ENCODE results near the gene PDK3.

Gene PDK3

DNA sequence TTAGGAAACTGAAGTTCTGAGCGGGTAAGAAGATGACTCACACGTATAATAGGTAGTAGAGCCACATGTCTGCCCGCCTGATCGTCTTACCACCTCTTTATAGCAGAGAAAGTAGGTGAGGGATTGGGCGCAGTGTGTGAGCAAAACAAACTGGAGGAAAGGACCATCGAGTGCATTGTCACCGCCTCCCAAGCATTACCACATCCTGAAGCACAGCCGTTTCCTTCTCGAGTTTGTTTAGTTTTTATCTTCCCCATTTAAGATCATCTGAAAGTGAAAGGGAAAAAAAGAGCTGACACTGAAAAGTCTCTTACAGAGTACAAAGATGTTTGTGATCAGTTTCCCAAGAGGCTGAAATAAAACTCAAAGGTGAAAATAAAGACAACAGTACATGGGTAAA lies 14.8 kb downstream of the PDK3 start:
- no peak for TF ChIP-seq CTCF (IDR thresholded peaks at IDR 0.05; ENCODE audit: insufficient read depth, low read length, poor library complexity, severe bottlenecking)
- H3K4me3 ChIP-seq (replicated peaks; ENCODE audit: low read depth, low read length) = peak overlapping the region; percentile 47

DNA sequence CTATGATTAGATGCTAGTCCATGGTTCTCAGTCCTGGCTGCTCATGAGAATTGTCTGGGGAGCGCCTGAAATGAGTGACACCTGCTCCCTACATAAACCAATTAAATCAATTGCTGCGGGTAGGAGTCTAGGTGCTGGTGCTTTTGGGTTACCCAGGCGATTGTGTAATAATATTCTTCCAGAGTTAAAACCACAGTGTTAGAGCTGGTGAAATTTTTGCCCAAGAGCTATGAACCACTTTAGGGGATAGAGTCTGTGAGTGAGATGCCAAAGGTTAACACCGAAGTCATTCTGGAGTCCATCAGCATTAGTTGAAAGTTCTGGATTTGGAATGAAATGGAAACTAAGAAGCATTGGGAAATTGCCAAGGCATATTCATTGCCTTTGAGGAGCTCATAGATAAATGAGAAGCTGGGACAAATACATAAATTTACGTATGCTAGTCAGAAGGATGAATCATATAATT lies 15.3 kb downstream of the PDK3 start:
- no peak for DNase-seq (ENCODE audit: extremely low read depth, insufficient read length)
- no peaks in the 10 kb centered on the region for H3K36me3 ChIP-seq (ENCODE audit: control insufficient read depth, insufficient read depth, low read length)

More for the DNA sequence above, 14.8 kb downstream of the PDK3 start:
- peak; percentile 60 for DNase-seq (ENCODE audit: extremely low read depth, insufficient read length)
- no peaks in the 10 kb centered on the region for H3K36me3 ChIP-seq (ENCODE audit: control insufficient read depth, insufficient read depth, low read length)
- H3K27me3 ChIP-seq (replicated peaks; ENCODE audit: control insufficient read depth, insufficient read depth, low read length) = no peaks in the 10 kb centered on the region

GRCh38 chrX:24482823-24483415 lies 17.8 kb downstream of the PDK3 start:
- no peak overlapping the region for H3K4me3 ChIP-seq (replicated peaks; ENCODE audit: low read depth, low read length)

More for the DNA sequence above, 15.3 kb downstream of the PDK3 start:
- no peak for TF ChIP-seq CTCF (IDR thresholded peaks at IDR 0.05; ENCODE audit: insufficient read depth, low read length, poor library complexity, severe bottlenecking)
- H3K27me3 ChIP-seq (replicated peaks; ENCODE audit: control insufficient read depth, insufficient read depth, low read length) = no peaks in the 10 kb centered on the region
- peak overlapping the region; percentile 41 for H3K4me3 ChIP-seq (replicated peaks; ENCODE audit: low read depth, low read length)

DNA sequence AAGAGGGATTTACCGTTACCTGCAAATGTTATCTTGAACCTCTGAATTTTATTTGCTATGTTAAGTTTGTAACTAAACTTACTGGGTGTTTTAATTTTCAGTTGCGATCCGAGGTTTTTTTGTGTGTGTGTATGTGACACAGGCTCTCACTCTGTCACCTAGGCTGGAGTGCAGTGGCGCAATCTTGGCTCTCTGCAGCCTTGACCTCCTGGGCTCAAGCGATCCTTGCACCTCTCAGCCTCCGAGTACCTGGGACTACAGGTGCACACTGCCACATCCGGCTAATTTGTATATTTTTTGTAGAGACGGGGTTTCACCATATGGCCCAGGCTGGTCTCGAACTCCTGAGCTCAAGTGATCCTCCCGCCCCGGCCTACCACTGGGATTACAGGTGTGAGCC lies 18.5 kb downstream of the PDK3 start:
- no peak for TF ChIP-seq CTCF (IDR thresholded peaks at IDR 0.05; ENCODE audit: insufficient read depth, low read length, poor library complexity, severe bottlenecking)
- Histone ChIP-seq H3K4me3 (replicated peaks; ENCODE audit: low read depth, low read length) (no peak overlapping the region), H3K36me3 (ENCODE audit: control insufficient read depth, insufficient read depth, low read length) (no peaks in the 10 kb centered on the region), H3K27me3 (replicated peaks; ENCODE audit: control insufficient read depth, insufficient read depth, low read length) (no peaks in the 10 kb centered on the region)
- no peak for DNase-seq (ENCODE audit: extremely low read depth, insufficient read length)

More at GRCh38 chrX:24482823-24483415, 17.8 kb downstream of the PDK3 start:
- no peaks in the 10 kb centered on the region for H3K27me3 ChIP-seq (replicated peaks; ENCODE audit: control insufficient read depth, insufficient read depth, low read length)
- H3K36me3 ChIP-seq (ENCODE audit: control insufficient read depth, insufficient read depth, low read length) = no peaks in the 10 kb centered on the region
- TF ChIP-seq CTCF (IDR thresholded peaks at IDR 0.05; ENCODE audit: insufficient read depth, low read length, poor library complexity, severe bottlenecking) = no peak
- no peak for DNase-seq (ENCODE audit: extremely low read depth, insufficient read length)

GRCh38 chrX:24485323-24485722 lies 20.2 kb downstream of the PDK3 start:
- Histone ChIP-seq H3K36me3 (ENCODE audit: control insufficient read depth, insufficient read depth, low read length) (no peaks in the 10 kb centered on the region), H3K4me3 (replicated peaks; ENCODE audit: low read depth, low read length) (no peak overlapping the region), H3K27me3 (replicated peaks; ENCODE audit: control insufficient read depth, insufficient read depth, low read length) (no peaks in the 10 kb centered on the region)
- DNase-seq (ENCODE audit: extremely low read depth, insufficient read length) = no peak
- no peak for TF ChIP-seq CTCF (IDR thresholded peaks at IDR 0.05; ENCODE audit: insufficient read depth, low read length, poor library complexity, severe bottlenecking)
